Fibroblast of skin of left biceps (primary cell): ENCODE data around the gene ARHGEF26.

Experiments used
- DNase-seq, 2 experiments: peaks; one replicate each; pipeline ENCODE4 v3.0.0-alpha.2; 2013; ENCODE audit warnings: low read depth in 2 of 2

ARHGEF26 gene

DNA sequence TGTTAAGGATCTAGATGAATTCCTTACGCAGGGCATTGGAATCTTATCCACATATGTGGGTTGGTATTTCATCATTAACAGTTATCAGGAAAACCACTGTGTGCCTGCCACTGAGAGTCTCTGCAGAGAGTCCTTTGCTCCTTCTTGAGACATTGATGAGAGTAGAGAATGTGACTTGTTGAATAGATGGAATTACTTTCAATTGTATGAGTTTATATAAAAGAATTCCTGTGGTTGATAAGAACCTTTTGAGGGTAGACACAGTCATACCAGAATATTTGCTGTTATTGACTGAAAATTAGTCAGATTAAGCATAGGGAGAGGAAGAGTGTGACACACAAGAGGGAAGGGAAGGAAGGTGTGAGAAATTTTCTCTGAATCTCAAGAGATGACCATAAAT lies 30.8 kb downstream of the ARHGEF26 start:
- peak; percentile 87 to 89 for DNase-seq

DNA sequence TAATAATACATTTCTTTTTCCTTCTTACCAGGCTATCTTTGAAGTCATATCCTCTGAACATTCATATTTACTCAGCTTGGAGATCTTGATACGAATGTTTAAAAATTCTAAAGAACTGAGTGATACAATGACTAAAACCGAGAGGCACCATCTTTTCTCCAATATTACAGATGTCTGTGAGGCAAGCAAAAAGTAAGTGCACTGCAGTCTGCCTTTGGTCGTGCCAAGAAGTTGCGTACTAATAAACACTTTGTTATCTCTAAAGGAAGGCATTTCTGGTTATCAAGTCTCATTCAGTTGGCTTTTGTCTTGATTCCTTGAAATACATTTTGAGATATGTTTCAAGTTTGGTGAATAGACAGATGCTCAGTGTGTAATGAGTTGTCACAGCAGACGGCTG lies 31.6 kb downstream of the ARHGEF26 start:
- DNase-seq, result no peak

DNA sequence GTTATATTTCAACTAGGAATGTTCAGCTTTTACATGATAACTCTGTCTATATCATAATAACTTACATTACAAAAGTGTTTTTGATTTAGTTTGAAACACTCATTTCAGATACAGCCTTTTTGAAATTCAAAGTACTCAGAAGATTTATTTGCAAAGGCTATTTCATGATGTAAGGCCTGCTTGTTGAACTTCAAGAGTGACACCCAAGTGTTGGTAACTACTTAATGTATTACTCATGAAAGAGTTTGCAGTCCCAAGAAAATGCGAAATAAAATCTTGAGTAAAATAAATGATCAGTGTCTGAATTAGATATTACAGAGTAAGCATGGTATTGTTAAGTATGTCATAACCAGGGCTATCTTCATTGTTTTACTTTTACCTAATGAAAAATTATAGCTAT lies 35.3 kb downstream of the ARHGEF26 start:
- no peak for DNase-seq

DNA sequence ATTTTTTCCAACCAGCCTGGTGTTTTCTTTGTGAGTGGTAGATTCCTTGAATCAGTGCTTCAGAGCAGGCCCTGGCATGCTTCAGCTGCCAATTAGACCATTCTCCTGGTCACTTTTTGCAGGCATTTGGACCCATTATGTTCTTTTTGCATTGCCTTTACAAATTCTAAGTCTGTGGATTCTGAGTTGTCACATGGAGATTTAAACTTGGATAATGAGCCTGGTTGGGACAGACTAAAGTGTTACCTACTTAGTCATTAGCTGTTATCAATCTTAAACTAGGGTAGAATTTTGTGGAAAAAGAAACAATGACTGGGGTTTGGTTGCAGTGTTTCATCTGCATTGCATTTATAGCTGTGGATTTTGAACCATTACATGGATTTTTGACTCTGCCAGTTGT lies 40.6 kb downstream of the ARHGEF26 start:
- no peak for DNase-seq

DNA sequence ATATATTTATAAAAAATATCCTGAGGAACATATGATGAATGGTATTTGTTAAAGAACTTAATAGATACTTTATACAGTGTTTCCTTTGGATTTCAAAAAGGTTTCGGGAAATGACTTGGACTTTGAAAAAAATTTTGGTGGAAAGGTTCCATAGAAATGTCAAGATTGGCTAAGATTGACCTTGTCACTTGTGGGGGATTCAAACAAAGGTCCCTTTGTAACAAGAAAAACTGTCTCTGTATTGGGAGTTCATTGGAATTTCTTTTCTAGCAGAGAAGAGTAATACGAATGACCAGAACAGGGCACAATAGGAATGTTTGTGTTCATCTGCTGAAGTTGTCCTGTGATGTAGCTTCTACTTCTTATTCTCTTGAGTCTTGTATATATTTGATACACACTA lies 43.2 kb downstream of the ARHGEF26 start:
- no peak for DNase-seq

DNA sequence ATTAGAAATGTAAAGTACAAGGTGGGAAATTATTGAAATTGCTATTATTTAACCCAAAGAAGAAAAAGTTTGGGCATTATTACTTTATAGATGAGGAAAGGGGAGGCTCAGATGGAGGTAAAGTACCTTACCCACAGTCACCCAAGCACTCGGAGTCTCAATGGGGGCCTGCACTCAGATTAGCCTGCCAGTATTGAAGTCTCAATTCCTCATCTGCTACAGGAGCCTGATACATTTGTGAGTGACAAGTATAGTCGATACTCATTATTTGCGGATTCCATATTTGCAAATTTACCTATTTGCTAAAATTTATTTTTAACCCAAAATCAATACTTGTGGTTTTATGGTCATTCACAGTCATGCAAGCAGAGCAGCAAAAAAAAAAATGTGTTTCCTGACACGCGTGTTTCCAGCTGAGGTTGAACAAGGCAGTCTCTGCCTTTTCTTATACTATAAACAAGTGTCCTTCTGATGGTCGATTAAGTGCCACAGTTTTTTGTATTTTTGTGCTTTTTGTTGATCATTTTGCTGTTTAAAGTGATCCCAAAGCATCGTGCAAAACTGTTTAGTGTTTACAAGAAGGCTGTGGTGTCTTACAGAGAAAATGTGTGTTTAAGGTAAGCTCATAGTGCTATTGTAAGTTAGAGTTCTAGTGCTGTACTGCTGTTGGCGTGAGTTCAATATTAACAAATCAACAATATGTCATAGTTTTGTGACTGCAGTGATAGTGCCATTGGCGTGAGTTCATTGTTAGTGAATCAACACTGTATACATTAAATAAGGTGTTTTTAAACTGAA lies 48.0 kb downstream of the ARHGEF26 start:
- DNase-seq, result no peak

DNA sequence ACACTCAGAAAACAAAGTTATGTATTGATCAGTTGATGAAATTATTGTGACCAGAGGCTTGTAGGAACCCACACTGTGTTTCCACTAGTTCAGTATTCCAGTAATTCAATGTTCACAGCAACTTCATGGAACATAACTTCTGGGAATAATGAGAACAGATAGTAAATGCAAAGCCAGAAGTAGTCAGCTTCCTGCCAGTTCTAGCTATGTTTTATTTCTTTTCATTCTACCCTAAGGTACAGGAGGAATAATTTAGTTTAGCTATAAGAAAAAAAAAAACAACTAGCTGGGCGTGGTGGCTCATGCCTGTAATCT lies 48.6 kb downstream of the ARHGEF26 start:
- DNase-seq, result no peak

DNA sequence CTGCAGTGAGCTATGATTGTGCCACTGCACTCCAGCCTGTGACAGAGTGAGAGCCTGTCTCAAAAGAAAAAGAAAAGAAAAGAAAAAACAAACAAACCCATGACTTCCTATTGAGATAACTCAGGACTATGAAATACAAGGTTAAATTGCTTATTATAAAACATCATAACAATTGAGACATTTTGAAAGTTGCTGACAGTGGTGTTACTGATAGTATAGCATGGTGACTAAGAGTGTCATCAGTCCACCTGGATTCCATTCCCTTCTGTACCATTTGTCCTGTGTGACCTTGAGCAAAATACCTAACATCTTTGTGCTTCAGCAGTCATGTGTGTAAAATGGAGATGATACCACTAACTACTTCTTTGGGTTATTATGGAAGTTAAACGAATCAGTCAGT lies 49.1 kb downstream of the ARHGEF26 start:
- DNase-seq, result no peak

DNA sequence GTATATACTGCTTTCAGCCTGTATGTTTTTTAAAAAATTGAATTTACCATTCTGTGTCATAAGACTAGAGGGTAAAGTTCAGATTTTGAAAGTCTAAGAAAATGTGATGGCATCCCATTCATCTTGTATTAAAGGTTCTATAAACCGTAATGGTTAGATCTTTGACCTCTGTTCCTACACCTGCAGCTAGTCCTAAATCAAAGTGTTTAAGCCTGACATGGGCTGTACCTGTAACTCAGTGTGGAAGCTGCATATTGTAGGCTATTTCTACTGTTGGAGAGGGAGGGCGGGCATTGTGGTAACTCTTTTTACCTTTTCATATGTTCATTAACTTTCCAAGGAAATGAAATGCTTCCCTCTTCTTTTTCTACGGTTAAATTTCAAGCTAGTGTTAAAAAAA lies 53.9 kb downstream of the ARHGEF26 start:
- no peak for DNase-seq

DNA sequence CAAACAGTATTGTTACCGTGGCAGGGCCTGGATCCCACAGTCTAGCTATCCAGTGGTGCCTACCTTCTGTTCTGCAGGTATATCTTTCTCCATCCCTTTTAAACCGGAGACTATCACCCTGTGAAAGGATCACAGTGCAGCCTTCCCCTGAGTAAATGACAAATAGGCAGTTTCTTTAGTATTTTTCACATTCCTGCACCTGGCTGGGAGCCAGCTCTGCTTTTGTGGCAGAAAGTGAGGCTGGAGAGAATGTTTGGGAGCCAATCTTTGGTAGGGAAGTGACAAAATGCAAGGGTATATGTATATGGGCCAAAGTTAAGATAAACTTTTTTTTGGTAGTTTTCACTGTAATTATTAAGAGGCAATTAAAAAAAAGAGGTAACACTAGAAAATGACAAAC lies 54.8 kb downstream of the ARHGEF26 start:
- no peak for DNase-seq

DNA sequence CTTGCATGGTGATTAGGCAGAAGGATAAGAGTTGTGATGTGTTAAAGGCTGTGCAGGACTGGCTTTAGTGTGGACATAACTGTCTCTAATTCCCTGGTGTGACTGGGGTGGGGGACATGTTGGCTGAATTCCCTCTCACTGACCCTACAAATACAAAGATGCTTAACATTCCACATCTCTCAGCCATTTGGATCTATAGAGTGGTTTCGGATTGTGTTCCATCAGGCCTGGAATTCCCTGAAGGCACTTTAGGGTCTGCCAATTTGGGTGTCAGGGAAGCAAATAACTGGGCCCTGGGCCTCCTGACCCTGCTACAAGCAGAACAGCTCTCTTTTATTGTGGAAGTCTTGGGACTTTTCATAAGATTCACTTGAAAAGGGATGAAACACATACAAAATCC lies 56.2 kb downstream of the ARHGEF26 start:
- DNase-seq, result no peak

DNA sequence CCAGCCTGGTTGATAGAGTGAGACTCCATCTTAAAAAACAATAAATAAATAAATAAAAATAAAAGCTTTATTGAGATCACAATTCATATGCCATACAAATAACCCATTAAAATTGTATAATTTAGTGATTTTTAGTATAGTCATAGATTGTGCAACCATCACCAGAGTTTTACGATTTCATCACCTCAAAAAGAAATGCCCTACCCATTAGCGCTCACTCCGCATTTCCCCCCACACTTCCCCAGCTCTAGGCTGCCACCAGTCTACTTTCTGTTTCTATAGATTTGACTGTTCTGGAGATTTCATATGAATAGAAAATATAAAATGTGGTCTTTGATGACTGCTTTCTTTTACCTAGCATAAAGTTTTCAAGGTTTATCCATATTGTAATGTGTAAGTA lies 57.0 kb downstream of the ARHGEF26 start:
- no peak for DNase-seq

DNA sequence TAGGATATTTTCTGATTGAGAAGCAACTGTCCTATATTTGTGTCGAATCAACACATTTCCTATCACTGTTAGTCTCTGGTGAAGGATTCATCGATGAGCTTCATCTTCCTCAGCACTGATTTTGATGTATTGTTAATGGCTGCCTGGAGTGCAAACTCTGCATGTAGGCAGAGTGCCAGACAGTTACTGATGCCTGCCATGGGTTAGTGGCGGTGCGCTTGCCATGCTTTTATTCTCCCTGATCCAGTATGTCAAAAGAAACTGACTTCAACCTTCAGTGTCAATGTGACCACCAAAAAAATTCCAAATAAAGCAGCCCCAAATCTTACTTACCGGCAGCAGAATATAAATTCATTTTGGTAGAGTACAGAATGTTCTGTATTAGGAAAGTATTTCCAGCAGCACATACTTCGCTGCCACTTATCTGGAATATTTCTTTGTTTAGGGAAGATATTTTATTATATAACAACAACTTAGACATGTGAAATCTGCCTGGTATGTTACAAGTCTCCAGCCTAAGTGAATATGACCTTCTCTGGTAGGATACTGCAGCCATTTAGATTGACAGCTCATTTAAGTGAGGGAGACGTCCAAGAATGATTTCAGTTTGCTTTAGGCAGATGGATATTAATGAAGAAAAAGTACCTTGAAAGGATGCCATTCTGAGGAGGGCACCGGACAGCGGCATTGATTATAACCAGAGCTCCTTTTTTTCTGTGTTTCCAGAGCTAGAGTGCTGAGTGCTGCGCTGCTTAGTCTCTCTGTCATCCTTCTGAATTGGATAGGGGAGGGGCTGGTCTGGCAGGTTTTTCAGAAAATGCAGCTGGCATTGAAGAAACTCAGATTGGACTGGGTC lies 59.9 kb downstream of the ARHGEF26 start:
- DNase-seq, result no peak

DNA sequence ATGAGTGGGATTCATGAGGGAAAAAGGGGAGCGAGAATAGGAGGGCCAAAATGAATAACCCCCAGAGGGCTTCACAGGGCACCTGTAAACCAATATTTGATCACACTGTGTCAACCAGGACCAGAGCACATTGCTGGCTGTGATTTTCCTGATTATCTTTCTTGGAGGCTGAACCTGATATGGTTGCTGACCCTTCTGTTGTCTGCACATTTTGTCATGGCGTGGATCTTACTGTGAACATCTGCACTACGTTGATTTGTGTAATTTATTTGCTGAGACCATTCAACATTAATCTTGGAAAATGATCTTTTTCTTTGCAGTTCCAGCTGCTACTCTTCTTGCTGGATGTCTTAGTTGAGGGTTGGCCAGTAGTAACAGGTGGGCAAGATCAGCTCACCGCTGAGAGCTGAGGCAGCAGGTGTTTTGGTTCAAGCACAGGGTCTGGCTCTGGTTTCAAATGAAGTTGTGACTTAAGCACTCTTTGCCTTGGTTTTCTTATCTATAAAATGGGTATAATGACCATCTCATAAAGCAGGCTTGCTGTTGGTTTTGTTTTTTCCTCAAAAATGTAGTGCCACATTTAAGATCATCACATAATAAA lies 61.2 kb downstream of the ARHGEF26 start:
- DNase-seq, result no peak

DNA sequence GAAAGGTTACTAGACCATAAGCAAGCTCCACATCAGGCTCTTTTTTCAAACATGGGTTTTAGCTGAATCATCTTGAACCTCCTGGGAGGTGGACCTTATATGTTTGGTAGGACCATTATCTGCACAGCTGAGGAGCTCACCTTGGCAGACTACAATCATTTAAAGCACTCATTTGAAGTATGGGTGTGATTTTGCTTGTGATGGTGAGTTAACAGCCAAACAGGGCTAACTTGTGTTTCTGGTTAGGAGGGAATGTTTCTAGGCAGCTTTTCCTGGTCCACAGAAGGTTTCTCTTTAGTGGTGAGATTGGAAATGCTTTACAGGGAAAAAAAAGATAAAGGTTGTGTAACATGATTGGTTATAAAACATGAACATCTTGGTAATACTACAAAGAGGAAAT lies 61.8 kb downstream of the ARHGEF26 start:
- DNase-seq, result no peak

DNA sequence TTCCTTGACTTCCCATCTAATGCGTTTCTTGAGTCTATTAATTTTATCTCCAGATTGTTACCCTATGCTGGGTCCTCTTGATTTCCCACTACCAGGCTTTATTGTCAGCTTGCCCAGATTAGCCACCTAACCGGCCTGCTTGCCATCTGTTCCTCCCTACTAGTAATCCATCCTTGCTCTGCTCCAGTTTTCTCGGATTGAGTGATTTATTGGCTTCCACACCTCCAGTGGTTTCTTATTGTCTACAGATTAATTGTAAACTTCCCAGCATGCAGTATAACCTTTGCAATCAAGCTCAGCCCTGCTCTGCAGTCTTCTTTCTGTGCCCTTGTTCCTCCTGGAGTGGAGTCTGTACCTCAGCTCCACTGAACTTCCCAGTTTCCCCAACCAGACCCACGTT lies 63.4 kb downstream of the ARHGEF26 start:
- DNase-seq, result no peak

DNA sequence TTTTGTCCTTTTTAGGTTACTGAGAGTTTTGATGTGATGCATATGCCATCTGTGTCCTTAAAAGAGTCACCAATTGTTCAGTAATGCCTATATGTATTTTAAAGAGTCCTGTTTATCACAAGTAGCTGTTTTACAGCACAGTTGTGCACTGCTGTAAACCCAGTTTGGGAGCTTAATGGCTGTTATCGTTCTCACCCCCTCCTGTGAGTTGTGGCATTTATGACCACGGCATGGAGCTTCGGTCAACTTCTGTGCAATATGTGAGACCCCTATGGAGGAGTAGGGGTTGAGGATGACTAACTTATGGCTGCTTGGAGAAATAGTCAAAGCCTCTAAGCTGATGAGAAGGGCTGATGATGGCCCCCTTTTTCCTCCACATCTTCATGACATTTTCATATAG lies 67.2 kb downstream of the ARHGEF26 start:
- no peak for DNase-seq

DNA sequence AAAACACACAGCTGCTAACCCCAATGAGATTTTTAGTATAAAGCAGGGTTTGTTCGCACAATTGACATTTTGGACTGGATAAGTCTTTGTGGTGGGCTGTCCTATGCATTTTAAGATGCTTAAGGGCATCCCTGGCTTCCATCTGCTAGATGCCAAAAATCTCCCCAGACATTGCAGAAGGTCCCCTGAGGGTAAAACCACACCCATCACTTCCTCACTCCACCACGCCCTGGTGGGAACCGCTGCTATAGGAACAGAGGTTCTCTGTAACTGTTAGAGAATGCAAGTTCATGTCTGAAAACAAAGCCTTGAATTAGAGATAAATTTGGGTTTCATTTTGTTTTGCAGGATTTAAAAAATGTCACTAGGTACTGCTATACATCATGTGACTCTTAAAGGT lies 67.7 kb downstream of the ARHGEF26 start:
- DNase-seq, result no peak

DNA sequence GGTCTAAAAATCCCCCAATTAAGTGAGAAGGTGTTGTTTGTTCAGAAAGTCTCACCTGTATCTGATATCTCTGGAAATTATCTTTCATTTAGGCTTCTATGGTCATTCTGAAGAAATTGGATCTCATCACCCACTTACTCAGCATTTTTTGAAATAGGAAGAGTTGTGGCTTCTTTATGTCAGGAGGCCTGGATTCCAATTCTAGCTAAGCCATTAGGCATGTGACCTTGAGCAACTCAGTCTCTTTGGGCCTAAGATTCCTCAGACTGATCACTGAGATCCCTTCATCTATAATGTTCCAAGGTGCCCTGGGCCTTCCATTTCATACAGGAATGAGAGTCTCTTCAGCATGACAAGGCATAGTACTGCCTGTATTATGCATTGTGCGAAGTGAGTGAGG lies 70.3 kb downstream of the ARHGEF26 start:
- DNase-seq, result no peak

DNA sequence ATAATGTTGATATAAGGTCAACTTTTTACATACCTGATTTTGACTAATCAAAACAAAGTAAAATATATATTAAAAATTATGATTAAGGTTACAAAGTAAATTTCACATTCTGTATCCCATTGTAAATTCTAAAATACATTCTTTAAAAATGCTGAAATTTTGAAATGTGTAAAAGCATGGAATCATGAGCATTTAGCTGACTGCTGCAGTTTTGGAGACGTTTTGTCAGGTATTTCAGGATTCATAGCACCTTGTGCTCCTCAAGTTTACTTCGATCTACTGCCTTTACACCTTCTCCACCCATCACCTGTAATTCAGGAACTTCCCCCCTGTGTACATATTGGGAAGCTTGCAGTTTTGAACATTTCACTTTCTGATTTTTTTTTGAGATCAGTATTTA lies 71.0 kb downstream of the ARHGEF26 start:
- DNase-seq, result no peak

DNA sequence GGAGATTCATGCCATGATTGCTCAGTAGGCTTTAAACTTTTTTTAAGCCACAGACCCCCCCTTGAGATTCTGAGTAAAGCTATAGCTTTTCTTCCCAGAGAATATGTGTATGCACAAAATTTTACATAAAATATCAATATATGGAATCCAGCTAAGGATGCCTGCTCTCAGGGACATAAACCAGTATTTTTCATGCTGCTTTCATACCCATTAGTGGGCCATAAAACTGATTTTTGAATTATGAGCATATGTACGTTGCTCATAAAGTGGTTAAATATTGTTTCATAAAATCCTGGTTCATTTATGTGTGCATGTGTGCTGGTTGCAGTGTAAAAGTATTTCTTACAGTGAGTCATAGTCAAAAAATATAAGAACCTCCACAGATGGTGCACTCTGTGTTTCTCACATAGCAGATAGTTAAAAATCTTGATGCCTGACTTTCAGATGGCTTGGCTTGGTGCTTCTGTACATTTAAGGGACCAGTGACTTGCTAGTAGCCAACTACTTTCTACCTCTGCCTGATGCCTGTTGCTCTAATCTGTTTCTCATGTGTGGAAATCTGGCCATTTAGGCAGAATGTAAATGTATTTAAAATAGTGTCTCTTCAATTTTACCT lies 71.9 kb downstream of the ARHGEF26 start:
- DNase-seq, result peak; percentile 12 to 21

DNA sequence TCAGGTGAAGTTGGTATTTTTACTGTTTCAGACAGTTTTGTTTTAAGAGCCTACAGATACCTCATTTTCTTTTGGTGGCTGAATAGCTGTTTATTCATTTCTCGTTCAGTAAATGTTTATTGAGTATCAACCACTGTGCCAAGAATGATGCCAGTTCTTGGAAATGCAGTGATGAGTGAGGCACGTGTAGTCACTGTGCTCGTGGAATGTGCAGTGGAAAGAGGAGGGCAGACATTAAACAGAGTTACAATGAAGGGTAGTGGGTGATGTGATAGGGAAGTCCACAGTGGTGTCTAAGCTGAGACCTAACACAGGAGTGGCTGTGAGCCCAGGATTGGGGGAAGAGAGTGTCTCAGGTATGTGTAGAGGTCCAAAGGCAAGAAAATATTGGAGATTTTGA lies 73.7 kb downstream of the ARHGEF26 start:
- DNase-seq, result no peak
